WI38 (cell line): ENCODE results near the gene DPH2.

Experiments
- H3K4me3 ChIP-seq: 2 replicates; pipeline ENCODE4 v1.5.1; 2011; ENCODE audit warnings: low read depth, mild to moderate bottlenecking, control low read depth, low read length
- TF ChIP-seq, protein P1 (sequence below): IDR thresholded peaks from 2 replicates; pipeline ENCODE4 v1.5.1; 2012; ENCODE audit warnings: low read depth, mild to moderate bottlenecking, control low read depth, low read length

DPH2 gene

DNA sequence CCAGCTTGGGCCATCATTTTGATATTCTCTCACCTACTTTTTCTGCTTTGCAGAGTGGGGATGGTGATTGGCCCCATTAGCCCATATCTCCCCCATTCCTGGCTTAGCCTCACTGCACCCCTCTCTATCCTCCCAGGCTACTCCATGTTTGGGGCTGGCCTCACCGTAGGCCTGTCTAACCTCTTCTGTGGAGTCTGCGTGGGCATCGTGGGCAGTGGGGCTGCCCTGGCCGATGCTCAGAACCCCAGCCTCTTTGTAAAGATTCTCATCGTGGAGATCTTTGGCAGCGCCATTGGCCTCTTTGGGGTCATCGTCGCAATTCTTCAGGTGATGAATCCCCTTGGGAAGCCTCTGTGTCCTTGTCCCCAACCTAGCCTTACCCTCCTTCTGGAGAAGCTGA lies 7.1 kb downstream of the DPH2 start:
- H3K4me3 ChIP-seq, result no peak overlapping the region
- TF ChIP-seq, protein P1, sequence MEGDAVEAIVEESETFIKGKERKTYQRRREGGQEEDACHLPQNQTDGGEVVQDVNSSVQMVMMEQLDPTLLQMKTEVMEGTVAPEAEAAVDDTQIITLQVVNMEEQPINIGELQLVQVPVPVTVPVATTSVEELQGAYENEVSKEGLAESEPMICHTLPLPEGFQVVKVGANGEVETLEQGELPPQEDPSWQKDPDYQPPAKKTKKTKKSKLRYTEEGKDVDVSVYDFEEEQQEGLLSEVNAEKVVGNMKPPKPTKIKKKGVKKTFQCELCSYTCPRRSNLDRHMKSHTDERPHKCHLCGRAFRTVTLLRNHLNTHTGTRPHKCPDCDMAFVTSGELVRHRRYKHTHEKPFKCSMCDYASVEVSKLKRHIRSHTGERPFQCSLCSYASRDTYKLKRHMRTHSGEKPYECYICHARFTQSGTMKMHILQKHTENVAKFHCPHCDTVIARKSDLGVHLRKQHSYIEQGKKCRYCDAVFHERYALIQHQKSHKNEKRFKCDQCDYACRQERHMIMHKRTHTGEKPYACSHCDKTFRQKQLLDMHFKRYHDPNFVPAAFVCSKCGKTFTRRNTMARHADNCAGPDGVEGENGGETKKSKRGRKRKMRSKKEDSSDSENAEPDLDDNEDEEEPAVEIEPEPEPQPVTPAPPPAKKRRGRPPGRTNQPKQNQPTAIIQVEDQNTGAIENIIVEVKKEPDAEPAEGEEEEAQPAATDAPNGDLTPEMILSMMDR, result no peak

DNA sequence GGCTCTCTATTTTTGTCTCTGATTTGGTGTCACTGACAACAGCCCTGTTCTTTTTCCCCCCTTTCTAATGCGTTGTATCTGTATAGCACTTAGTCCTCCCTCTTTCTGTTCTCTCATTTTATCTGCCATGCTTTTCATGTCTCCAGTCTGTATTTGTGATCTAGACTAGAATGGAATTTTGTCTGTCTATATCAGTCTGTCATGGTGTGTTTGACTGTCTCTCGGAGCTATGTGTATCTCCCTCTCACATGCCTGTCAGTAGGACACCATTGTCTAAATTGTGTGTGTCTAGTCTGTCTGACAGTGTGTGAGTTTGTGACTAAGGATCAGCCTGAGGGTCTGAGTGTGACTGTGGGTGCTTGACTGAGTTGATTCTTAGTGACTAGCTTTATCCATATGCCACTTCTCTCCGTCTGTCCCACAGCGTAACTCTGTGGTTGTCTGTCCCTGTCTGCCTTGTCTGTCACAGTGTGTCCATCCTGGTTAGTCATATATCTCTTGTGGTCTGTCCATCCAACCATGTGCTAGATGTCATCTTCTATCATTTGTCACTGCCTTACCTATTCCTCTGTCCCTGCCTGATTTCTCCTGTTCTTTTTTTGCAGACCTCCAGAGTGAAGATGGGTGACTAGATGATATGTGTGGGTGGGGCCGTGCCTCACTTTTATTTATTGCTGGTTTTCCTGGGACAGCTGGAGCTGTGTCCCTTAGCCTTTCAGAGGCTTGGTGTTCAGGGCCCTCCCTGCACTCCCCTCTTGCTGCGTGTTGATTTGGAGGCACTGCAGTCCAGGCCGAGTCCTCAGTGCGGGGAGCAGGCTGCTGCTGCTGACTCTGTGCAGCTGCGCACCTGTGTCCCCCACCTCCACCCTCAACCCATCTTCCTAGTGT lies 7.8 kb downstream of the DPH2 start:
- TF ChIP-seq, protein P1, result no peak
- H3K4me3 ChIP-seq, result no peak overlapping the region

DNA sequence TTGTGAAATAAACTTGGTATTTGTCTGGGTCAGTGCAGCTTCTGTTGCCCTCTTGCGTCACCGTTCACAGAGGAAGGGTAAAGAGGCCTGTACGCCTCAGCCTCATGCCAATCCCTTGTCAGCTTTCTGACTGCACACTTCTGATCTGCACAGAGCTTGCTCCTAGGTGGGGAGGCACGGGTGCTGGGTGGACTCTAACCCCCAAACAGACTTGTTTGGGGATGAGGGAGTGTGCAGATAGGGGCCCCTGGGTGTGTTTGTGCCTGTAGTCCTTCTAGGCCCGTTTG lies 8.4 kb downstream of the DPH2 start:
- peak overlapping the region; percentile 66 for H3K4me3 ChIP-seq
- TF ChIP-seq, protein P1, result no peak

DNA sequence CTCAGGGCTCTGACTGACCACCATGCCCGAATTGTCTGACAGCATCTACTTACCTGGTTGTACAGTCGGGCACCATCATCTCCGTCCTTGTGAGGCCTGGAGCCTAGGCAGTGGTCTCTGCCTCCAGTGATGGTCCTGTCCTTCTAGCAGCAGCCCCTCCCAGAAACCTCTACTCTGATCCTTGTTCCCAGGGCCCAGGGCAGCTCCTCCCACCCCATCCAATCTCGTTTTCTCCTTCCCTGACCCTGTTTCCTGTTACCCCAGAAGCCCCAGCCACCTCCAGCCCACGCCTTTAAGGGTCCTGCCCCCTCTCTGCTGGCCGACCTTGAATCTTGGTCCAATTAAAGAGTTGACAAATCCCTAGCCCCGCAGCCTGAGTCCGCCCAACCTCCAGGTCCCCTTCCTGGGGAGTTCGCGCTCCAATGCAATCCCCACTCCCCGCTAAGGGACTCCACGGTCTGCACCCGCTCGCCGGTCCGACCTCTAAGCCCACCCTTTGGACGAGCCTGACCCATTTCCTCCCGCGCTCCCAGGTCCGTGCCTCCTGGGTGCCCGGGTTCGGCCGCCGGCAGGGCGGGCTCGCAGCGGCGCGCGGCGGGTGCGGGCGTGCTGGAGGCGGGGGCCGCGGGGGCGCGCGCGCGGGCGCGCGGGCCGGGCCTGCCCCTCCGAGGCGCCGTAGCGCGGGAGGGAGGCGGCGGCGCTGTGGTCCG lies 8.9 kb downstream of the DPH2 start, which contains the start of gene B4GALT2:
Gene B4GALT2, plus strand, starts transcription at position 660 of the 710 bp plus-strand sequence. CDS start 1,951 bp downstream, outside the sequence.
- TF ChIP-seq, protein P1, result no peak
- H3K4me3 ChIP-seq, result peak within 1 kb of the TSS; percentile 66

DNA sequence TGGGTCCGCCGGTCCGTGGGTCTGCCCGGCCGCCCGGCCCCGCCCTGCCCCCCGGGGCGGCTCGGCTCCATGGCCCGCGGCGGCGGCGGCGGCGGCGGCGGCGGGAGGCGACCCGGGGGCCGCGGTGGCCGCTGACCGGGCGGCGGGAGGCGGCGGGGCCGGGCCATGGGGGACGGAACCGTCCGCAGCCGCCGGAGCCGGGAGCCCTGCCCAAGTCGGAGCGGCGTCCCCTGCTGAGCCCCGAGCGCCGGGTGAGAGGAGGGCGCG lies 9.4 kb downstream of the DPH2 start:
- peak overlapping the region; percentile 66 for H3K4me3 ChIP-seq

DNA sequence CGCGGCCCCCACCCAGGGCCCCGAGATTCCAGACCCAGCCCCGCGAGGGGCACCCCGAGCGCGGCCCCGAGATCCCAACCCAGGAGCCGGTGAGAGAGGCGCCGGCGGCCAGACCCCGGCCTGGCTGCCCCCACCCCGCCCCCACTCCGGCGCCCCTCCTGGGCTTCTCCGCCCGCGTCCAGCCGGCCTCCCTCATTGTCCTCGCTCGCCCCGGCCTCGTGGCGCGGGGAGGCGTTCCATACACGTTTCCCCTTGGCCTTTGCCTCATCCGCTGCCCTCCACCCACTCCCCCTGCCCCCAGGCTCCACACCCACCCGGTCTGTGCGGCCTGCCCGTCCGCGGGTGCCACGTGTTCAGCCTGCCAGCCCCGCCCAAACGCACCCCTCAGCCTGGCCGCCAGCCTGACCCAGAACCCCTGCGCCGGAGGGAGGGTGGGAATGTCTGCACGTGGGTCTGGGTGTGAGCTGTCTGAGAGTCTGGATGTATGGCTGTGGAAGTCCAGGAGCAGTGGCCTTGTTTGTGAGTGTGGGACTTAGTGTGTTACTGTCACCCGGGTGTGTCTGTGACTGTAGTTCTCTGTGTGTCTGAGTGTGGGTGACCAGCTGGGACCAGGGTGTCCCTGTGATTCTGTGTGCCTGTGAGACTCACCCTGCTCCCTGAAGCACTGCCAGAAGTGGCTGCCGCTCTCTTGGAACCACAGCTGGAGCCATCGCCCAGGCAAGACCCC lies 9.9 kb downstream of the DPH2 start:
- TF ChIP-seq, protein P1, result no peak
- H3K4me3 ChIP-seq, result peak overlapping the region; percentile 66

More for the DNA sequence above, 9.4 kb downstream of the DPH2 start:
- TF ChIP-seq, protein P1, result no peak
